A549 (cell line): ENCODE data around the gene METTL16. TPM values are rescaled to one million over a fixed set of nuclear protein-coding genes. Genes with fewer than 3 reads are reported as not detected.

Source experiments
- ATAC-seq, 2 experiments: fragments of 200-7000 bp in 1 of 2; fragments of >200 bp in 1 of 2; cut with Nextera tagmentation in 1 of 2; cut with Tn5 transposase in 1 of 2; 3 replicates each; pipeline versions ENCODE4 v1.8.0 to v1.9.1; 2018 to 2020; ENCODE audit warnings: mild to moderate bottlenecking in 1 of 2, moderate library complexity in 1 of 2
- CTCF ChIA-PET: fragments of 300-600 bp; sonication (Branson Sonifier 250); formaldehyde crosslinking; extraction: SDS; loops from one replicate; lab custom pipeline; 2021; ENCODE audit warnings: antibody characterized with exemption, inconsistent platforms; lab: Yijun Ruan, JAX
- POLR2A ChIA-PET: fragments of 350-600 bp; formaldehyde crosslinking; extraction: SDS; loops from one replicate; lab custom pipeline; 2021; ENCODE audit warnings: antibody characterized with exemption, inconsistent platforms; lab: Yijun Ruan, JAX
- DNase-seq, 2 experiments: peaks; one replicate each; pipeline versions ENCODE4 v3.0.0 to v3.0.0-alpha.2; 2011 to 2016; ENCODE audit warnings: low read depth in 1 of 2, low spot score in 1 of 2
- FAIRE-seq: peaks from 2 replicates; lab custom pipeline; 2011; peaks lifted over from hg19 to GRCh38; lab: Jason Lieb, UNC
- H3K27ac ChIP-seq, 2 experiments: fragments of >200 bp; sonication (Bioruptor Twin); formaldehyde crosslinking; 3 replicates each; pipeline ENCODE4 v1.5.1; 2016 to 2017
- H3K4me1 ChIP-seq: fragments of >200 bp; sonication (Bioruptor Twin); formaldehyde crosslinking; 3 replicates; pipeline ENCODE4 v1.6.1; 2016
- H3K4me2 ChIP-seq: fragments of >200 bp; sonication (Bioruptor Twin); formaldehyde crosslinking; 3 replicates; pipeline ENCODE4 v1.6.1; 2016
- H3K4me3 ChIP-seq: fragments of >200 bp; sonication (Bioruptor Twin); formaldehyde crosslinking; 3 replicates; pipeline ENCODE4 v1.5.1; 2016
- H3K9me3 ChIP-seq: fragments of >200 bp; sonication (Bioruptor Twin); formaldehyde crosslinking; 3 replicates; pipeline ENCODE4 v1.6.1; 2016
- BHLHE40 ChIP-seq: IDR thresholded peaks from 2 replicates; pipeline ENCODE4 v1.6.1; 2012; ENCODE audit warnings: low read depth, low read length, inconsistent platforms
- CBX2 ChIP-seq: fragments of 200-600 bp; sonication (generic); IDR thresholded peaks from 2 replicates; pipeline ENCODE4 v1.6.1; 2016; ENCODE audit warnings: low read depth, mild to moderate bottlenecking, borderline replicate concordance
- ESRRA ChIP-seq: fragments of 150-350 bp; IDR thresholded peaks from 2 replicates; pipeline ENCODE4 v1.6.1; 2014; ENCODE audit warnings: mild to moderate bottlenecking, low read length, borderline replicate concordance
- HOXA7 ChIP-seq: fragments of 250-450 bp; sonication (Bioruptor Pico); IDR thresholded peaks from 2 replicates; pipeline ENCODE4 v1.5.0; 2020; ENCODE audit warnings: mild to moderate bottlenecking, moderate library complexity
- MYC ChIP-seq: IDR thresholded peaks from 2 replicates; pipeline ENCODE4 v1.6.1; 2012; ENCODE audit warnings: mild to moderate bottlenecking, inconsistent platforms, low read length, improper control_type of control experiment, borderline replicate concordance
- RAD21 ChIP-seq, 2 experiments: fragments of >200 bp in 1 of 2; sonication (Bioruptor Twin) in 1 of 2; formaldehyde crosslinking in 1 of 2; IDR thresholded peaks in 1 of 2; conservative IDR thresholded peaks in 1 of 2; 2 replicates in 1 of 2; 3 replicates in 1 of 2; pipeline ENCODE4 v1.6.1; 2012 to 2018; ENCODE audit warnings: inconsistent platforms in 1 of 2
- SMC3 ChIP-seq: fragments of >200 bp; sonication (Bioruptor Twin); formaldehyde crosslinking; IDR thresholded peaks from 3 replicates; pipeline ENCODE4 v1.6.1; 2018; ENCODE audit warnings: inconsistent platforms
- ZFP36 ChIP-seq: fragments of 450-650 bp; IDR thresholded peaks from 2 replicates; pipeline ENCODE4 v1.6.1; 2014; ENCODE audit warnings: borderline replicate concordance; ENCODE audit not compliant: partially characterized antibody
- ZSCAN20 ChIP-seq: fragments of 250-450 bp; sonication (Bioruptor Pico); IDR thresholded peaks from 2 replicates; pipeline ENCODE4 v1.8.0; 2022; ENCODE audit warnings: mild to moderate bottlenecking, moderate library complexity
- WGBS: methylation state at CpG from one replicate; pipeline ENCODE4 v1.1.6; 2017; ENCODE audit errors: missing lambda C conversion rate; 5-methylcytosine and 5-hydroxymethylcytosine counted together
- polyA plus RNA-seq, 4 experiments: library from polyadenylated mRNA; depleted of rRNA in 3 of 4; stranded (reverse); fragments of >200 nt; fragmentation: RNase III in 1 of 4; extraction: RNeasy Plus Mini Kit Qiagen cat#74134 plus additional on column Dnase treatment in 1 of 4; gene quantifications; 2 replicates in 3 of 4; 3 replicates in 1 of 4; pipeline ENCODE4 v1.2.3, GENCODE V29; 2011 to 2017
- TF ChIP-seq, protein P1 (sequence below): fragments of 250-450 bp; sonication (Bioruptor Pico); IDR thresholded peaks from 2 replicates; pipeline ENCODE4 v1.5.0; 2020; ENCODE audit warnings: low read depth, mild to moderate bottlenecking, moderate library complexity
- TF ChIP-seq, protein P2 (sequence below): fragments of >200 bp; sonication (Bioruptor Twin); formaldehyde crosslinking; IDR thresholded peaks from 3 replicates; pipeline ENCODE4 v1.6.1; 2016
- TF ChIP-seq, protein P3 (sequence below): fragments of 150-350 bp; IDR thresholded peaks from 2 replicates; pipeline ENCODE4 v1.6.1; 2014; ENCODE audit warnings: low read depth, mild to moderate bottlenecking, low read length
- TF ChIP-seq, protein P4 (sequence below): fragments of >200 bp; sonication (Bioruptor Twin); formaldehyde crosslinking; IDR thresholded peaks from 3 replicates; pipeline ENCODE4 v1.5.1; 2016
- TF ChIP-seq, protein P5 (sequence below): fragments of 200-600 bp; sonication (generic); IDR thresholded peaks from 2 replicates; pipeline ENCODE4 v1.6.1; 2016; ENCODE audit warnings: antibody characterized with exemption, mild to moderate bottlenecking, moderate library complexity

METTL16 gene
- polyA plus RNA-seq, 2 of the 4 experiments (the other 2 are of a cell fraction) = 26.5 to 58.0 TPM

DNA sequence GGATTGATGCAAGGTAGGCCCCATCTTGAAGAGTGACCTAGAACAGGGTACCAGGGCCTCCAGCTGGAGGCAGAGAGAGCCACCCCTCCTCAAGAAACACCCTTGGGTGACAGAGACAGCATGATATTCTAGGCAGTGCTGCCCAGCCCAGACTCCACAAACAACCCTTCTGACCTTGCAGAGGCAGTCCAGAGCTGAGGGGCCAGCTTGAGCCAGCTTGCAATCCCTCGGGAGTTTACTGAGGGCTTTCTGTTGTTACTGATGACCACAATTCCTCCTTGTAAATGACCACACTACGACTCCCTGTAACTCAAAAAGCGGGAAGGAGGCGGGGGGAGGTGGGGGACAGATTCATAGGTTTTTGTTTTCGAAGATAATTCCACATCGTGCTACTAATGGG is 92.2 kb downstream of the METTL16 start (continued):
- TF ChIP-seq, protein P1, sequence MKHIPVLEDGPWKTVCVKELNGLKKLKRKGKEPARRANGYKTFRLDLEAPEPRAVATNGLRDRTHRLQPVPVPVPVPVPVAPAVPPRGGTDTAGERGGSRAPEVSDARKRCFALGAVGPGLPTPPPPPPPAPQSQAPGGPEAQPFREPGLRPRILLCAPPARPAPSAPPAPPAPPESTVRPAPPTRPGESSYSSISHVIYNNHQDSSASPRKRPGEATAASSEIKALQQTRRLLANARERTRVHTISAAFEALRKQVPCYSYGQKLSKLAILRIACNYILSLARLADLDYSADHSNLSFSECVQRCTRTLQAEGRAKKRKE (CRISPR knock-in tag) = no peak

DNA sequence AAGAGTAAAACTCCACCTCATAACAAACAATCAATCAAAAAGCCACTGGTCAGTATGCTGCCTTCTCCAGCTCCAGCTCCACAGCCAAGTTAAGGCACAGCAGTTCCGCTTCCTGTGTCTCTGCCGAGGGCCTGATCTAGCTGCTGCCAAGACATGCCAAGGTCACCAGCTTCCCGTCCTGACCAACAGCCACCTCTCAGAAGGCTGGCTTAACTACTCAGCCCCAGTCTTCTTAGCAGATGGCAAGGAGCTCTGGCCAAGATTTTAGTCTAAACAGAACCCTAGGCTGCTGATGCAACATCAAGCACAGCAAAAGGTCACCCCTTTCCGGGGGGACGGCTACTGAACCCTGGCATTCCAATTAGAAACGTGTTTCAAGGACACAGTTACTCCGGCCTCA is 93.1 kb downstream of the METTL16 start:
- POLR2A ChIA-PET = interaction anchor here (1.4 kb wide), 1 partner anchor 25 kb away, joined by 3 read pairs; no protein-coding TSS in a partner anchor
- DNase-seq (no peak), FAIRE-seq (no peak), ATAC-seq (no peak)
- H3K4me2 ChIP-seq = no peak overlapping the region
- H3K27ac ChIP-seq = 0 out of 6 replicates have a peak overlapping the region, but pooled peaks of 1 of the 2 experiments have one; percentile 8
- CTCF ChIA-PET = interaction anchor here (0.6 to 28.1 kb wide), 11 partner anchors 9 to 88 kb away, joined by 3 to 1099 read pairs (median 8); partner anchors contain the start of gene MNT
- WGBS = 92% methylated on average over 7 of the region's 7 CpGs
- H3K4me3 ChIP-seq = no peak overlapping the region
- no peaks in the 10 kb centered on the region for H3K9me3 ChIP-seq
- H3K4me1 ChIP-seq = peaks cover 7% of the 10 kb centered on the region; the same call in 1 of the 3 replicates
- TF ChIP-seq, protein P2, sequence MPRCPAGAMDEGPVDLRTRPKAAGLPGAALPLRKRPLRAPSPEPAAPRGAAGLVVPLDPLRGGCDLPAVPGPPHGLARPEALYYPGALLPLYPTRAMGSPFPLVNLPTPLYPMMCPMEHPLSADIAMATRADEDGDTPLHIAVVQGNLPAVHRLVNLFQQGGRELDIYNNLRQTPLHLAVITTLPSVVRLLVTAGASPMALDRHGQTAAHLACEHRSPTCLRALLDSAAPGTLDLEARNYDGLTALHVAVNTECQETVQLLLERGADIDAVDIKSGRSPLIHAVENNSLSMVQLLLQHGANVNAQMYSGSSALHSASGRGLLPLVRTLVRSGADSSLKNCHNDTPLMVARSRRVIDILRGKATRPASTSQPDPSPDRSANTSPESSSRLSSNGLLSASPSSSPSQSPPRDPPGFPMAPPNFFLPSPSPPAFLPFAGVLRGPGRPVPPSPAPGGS = no peak
- TF ChIP-seq HOXA7 (CRISPR knock-in tag) (no peak), MYC (no peak), ZFP36 (no peak)
- TF ChIP-seq, protein P3, sequence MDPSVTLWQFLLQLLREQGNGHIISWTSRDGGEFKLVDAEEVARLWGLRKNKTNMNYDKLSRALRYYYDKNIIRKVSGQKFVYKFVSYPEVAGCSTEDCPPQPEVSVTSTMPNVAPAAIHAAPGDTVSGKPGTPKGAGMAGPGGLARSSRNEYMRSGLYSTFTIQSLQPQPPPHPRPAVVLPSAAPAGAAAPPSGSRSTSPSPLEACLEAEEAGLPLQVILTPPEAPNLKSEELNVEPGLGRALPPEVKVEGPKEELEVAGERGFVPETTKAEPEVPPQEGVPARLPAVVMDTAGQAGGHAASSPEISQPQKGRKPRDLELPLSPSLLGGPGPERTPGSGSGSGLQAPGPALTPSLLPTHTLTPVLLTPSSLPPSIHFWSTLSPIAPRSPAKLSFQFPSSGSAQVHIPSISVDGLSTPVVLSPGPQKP = no peak

DNA sequence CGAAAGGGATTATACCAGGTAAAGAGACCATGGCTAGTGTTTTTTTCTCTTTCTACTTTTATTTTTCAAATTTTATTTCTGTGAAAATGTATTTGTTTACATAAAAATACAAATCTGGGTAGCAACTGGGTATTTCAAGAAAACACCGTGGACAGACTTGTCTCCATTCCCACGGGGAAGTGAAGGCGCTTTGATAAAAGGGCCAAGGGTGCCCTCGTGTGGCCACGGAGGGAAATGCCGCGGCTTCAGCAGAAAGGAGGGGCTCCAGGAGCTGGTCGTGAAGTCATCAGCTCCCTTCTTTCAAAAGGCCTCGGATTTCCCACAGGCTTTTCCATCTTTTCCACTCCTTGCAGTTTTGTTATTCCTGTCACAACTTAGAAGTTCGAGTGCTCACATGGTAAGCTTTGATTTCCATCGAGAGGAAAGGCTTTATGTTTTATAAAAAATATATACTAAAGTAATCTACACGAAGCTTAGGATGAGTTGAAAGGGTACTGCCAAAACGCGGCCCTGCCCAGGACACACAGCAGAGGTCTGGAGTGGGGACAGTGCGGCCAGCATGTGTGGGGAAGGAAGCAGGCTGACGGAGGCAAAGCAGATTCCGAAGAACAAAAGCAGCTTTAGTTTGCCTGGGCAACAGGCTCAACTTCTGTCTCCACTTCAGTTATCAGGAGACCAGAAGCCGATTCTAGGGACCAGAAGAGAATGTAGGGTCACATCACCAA is 95.5 kb downstream of the METTL16 start:
- ChIA-PET POLR2A (interaction anchor here (0.9 to 1.9 kb wide), 9 partner anchors 9 to 80 kb away, joined by 3 to 20 read pairs (median 8); partner anchors contain the start of gene TSR1), CTCF (interaction anchor here (0.6 to 28.1 kb wide), 46 partner anchors 9 to 310 kb away, joined by 3 to 1099 read pairs (median 4); partner anchors contain the start of genes MNT, SGSM2 and TSR1)
- peak; percentile 76 to 85 for ATAC-seq
- Histone ChIP-seq H3K4me3 (no peak overlapping the region), H3K9me3 (no peaks in the 10 kb centered on the region), H3K27ac (no peak overlapping the region), H3K4me1 (peaks cover 7% of the 10 kb centered on the region; the same call in 1 of the 3 replicates), H3K4me2 (0 out of 3 replicates have a peak overlapping the region, but pooled peaks have one; percentile 10)
- TF ChIP-seq, protein P4, sequence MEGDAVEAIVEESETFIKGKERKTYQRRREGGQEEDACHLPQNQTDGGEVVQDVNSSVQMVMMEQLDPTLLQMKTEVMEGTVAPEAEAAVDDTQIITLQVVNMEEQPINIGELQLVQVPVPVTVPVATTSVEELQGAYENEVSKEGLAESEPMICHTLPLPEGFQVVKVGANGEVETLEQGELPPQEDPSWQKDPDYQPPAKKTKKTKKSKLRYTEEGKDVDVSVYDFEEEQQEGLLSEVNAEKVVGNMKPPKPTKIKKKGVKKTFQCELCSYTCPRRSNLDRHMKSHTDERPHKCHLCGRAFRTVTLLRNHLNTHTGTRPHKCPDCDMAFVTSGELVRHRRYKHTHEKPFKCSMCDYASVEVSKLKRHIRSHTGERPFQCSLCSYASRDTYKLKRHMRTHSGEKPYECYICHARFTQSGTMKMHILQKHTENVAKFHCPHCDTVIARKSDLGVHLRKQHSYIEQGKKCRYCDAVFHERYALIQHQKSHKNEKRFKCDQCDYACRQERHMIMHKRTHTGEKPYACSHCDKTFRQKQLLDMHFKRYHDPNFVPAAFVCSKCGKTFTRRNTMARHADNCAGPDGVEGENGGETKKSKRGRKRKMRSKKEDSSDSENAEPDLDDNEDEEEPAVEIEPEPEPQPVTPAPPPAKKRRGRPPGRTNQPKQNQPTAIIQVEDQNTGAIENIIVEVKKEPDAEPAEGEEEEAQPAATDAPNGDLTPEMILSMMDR = peak; percentile 98
- TF ChIP-seq RAD21 (conservative IDR thresholded peaks at IDR 0.05 in 1 of 2, IDR thresholded peaks at IDR 0.05 in 1 of 2) (peak; percentile 95 to 96), ESRRA (no peak), BHLHE40 (no peak), SMC3 (peak; percentile 93), CBX2 (no peak), ZSCAN20 (CRISPR knock-in tag) (no peak)
- TF ChIP-seq, protein P3 = no peak
- TF ChIP-seq, protein P5, sequence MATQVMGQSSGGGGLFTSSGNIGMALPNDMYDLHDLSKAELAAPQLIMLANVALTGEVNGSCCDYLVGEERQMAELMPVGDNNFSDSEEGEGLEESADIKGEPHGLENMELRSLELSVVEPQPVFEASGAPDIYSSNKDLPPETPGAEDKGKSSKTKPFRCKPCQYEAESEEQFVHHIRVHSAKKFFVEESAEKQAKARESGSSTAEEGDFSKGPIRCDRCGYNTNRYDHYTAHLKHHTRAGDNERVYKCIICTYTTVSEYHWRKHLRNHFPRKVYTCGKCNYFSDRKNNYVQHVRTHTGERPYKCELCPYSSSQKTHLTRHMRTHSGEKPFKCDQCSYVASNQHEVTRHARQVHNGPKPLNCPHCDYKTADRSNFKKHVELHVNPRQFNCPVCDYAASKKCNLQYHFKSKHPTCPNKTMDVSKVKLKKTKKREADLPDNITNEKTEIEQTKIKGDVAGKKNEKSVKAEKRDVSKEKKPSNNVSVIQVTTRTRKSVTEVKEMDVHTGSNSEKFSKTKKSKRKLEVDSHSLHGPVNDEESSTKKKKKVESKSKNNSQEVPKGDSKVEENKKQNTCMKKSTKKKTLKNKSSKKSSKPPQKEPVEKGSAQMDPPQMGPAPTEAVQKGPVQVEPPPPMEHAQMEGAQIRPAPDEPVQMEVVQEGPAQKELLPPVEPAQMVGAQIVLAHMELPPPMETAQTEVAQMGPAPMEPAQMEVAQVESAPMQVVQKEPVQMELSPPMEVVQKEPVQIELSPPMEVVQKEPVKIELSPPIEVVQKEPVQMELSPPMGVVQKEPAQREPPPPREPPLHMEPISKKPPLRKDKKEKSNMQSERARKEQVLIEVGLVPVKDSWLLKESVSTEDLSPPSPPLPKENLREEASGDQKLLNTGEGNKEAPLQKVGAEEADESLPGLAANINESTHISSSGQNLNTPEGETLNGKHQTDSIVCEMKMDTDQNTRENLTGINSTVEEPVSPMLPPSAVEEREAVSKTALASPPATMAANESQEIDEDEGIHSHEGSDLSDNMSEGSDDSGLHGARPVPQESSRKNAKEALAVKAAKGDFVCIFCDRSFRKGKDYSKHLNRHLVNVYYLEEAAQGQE = no peak
- 36% methylated on average over 19 of the region's 19 CpGs for WGBS
- DNase-seq = peak; percentile 84 to 88
- FAIRE-seq = peak; percentile 94
